Dermis microvascular lymphatic vessel endothelial cell (primary cell): ENCODE data around the gene SPANXA1. TPM values are rescaled to one million over a fixed set of nuclear protein-coding genes. Genes with fewer than 3 reads are reported as not detected.
"Not testable (repeated sequence)": the region's sequence is repeated elsewhere in the genome, so short reads cannot be mapped to it uniquely, and the experiment has no call there.

Experiments
- DNase-seq, 2 donors: peaks; one replicate each; pipeline versions ENCODE4 v3.0.0 to v3.0.0-alpha.2; 2010; ENCODE audit warnings: low read depth in 2 of 2
- total RNA-seq: library from RNA; depleted of rRNA; stranded (reverse); fragments of >200 nt; gene quantifications from 2 replicates; pipeline ENCODE4 v1.2.1, GENCODE V29; 2014

Gene SPANXA1, protein sequence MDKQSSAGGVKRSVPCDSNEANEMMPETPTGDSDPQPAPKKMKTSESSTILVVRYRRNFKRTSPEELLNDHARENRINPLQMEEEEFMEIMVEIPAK
- total RNA-seq, result not detected in 2 replicates

- not testable (repeated sequence) for DNase-seq
Measured at GRCh38 chrX:141584638-141585037, at the start of gene SPANXA1. SPANXA1 (minus strand) TSS chrX:141584738; CDS start chrX:141584678, 60 bp downstream.

DNA sequence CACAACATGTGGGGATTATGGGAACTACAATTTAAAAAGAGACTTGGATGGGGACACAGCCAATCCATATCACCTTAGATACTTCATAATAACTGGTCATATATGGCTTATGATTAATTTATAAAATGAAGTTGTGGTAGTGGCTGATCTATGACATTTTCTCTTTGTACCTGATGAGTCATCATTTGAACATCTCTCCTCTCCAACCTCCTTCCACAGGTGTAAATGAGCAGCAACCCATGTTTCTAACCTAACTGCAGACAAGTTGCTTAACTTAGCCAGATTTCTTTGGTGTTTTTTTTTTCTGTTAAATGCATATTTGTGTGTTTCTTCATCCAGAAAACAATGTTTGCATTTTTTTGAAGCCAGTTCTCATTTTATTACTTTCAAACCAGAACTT, 47.6 kb upstream of the SPANXA1 start:
- no peak for DNase-seq

DNA sequence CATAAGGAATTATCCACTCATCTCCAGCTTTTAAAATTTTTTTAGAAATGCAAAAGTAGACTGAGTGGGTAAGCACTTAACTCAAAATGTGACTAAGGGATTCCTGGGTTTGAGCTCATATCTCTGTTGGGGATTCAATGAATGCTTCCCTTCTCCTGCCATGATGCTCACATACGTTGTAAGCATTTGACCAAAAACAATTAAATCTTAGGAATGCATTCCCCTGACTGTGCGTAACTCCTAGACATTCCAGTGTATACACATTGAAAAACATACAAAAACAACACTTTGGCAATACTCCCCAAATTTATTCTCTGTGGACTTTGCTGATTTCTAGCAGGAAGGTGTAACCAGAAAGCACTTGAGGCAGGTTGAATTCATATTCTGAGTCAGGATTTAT, 34.8 kb upstream of the SPANXA1 start:
- DNase-seq, result no peak

DNA sequence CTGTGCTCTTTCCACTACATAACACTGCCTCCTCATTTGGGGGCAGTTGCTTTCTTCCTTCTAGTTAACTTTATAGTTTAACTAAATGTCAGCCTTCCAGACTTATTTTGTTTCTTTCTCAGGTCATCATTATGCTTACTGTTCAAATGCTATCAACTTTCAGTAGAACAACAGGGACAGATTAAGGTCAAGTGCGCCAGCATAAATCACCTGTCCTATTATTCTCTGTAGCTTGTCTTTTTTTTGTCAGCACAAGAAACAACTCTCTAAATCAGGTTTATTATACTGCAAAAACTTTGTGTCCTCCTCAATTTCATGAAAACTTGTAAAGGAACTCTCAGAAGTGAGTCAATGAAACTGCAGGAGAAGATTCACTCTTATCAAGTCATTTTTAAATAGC, 24.6 kb upstream of the SPANXA1 start:
- no peak for DNase-seq

- not testable (repeated sequence) for DNase-seq
Measured at GRCh38 chrX:141589408-141589807, 4.9 kb upstream of the SPANXA1 start, which contains the start of gene SPANXA2. SPANXA2 (plus strand) TSS chrX:141589708; CDS start chrX:141589768, 60 bp downstream.

GRCh38 chrX:141542551-141542950, 42.0 kb downstream of the SPANXA1 start:
- DNase-seq, result not testable (repeated sequence)

Other genes starting within 250 kb of the SPANXA1 start
- gene SPANXA2, start 5.0 kb upstream of the SPANXA1 start, total RNA-seq, result not detected in 2 replicates
- not detected in 2 replicates for gene SPANXD, start 114.0 kb upstream of the SPANXA1 start, total RNA-seq